GM21825 (cell line): ENCODE measurements around the gene CADM1.

Experiments
- ATAC-seq: cut with Tn5 transposase; IDR thresholded peaks from one replicate; pipeline ENCODE4 v1.9.1; 2021; ENCODE audit warnings: mild to moderate bottlenecking, moderate library complexity; ENCODE audit not compliant: unreplicated experiment

The CADM1 gene

GRCh38 chr11:115256397-115257197 lies 247.6 kb downstream of the CADM1 start:
- ATAC-seq = peak; percentile 91

GRCh38 chr11:115255006-115255762 lies 249.0 kb downstream of the CADM1 start:
- ATAC-seq = no peak

- no peak for ATAC-seq
Measured at GRCh38 chr11:115251126-115251525, 253.1 kb downstream of the CADM1 start.

GRCh38 chr11:115249061-115249578 lies 255.1 kb downstream of the CADM1 start:
- no peak for ATAC-seq

GRCh38 chr11:115247953-115248352 lies 256.3 kb downstream of the CADM1 start:
- ATAC-seq = no peak

GRCh38 chr11:115247361-115247760 lies 256.9 kb downstream of the CADM1 start:
- ATAC-seq = no peak

- no peak for ATAC-seq
Measured at GRCh38 chr11:115244758-115245157, 259.5 kb downstream of the CADM1 start.

GRCh38 chr11:115244296-115244695 lies 259.9 kb downstream of the CADM1 start:
- ATAC-seq = no peak

GRCh38 chr11:115242982-115243381 lies 261.2 kb downstream of the CADM1 start:
- no peak for ATAC-seq

GRCh38 chr11:115241899-115242298 lies 262.3 kb downstream of the CADM1 start:
- ATAC-seq = no peak

GRCh38 chr11:115238791-115239190 lies 265.4 kb downstream of the CADM1 start:
- no peak for ATAC-seq

- ATAC-seq = no peak
Measured at GRCh38 chr11:115238086-115238485, 266.1 kb downstream of the CADM1 start.

- no peak for ATAC-seq
Measured at GRCh38 chr11:115237578-115237977, 266.6 kb downstream of the CADM1 start.

GRCh38 chr11:115234794-115235193 lies 269.4 kb downstream of the CADM1 start:
- ATAC-seq = no peak

- no peak for ATAC-seq
Measured at GRCh38 chr11:115226556-115226955, 277.7 kb downstream of the CADM1 start.

- ATAC-seq = no peak
Measured at GRCh38 chr11:115224551-115224950, 279.7 kb downstream of the CADM1 start.

GRCh38 chr11:115222863-115223530 lies 281.2 kb downstream of the CADM1 start:
- peak; percentile 32 for ATAC-seq

- ATAC-seq = peak; percentile 94
Measured at GRCh38 chr11:115222218-115222862, 281.9 kb downstream of the CADM1 start.

GRCh38 chr11:115221461-115222069 lies 282.6 kb downstream of the CADM1 start:
- no peak for ATAC-seq

- no peak for ATAC-seq
Measured at GRCh38 chr11:115220911-115221310, 283.3 kb downstream of the CADM1 start.
